PC-9 (cell line): Measurements from ENCODE around the gene DENND5A.

Experiments used
- EZH2 ChIP-seq: fragments of 200-600 bp; sonication (generic); IDR thresholded peaks from 2 replicates; pipeline ENCODE4 v1.8.0; 2017; ENCODE audit warnings: antibody characterized with exemption, low read depth
- TF ChIP-seq, protein P1 (sequence below): fragments of 200-600 bp; sonication (generic); conservative IDR thresholded peaks from 2 replicates; pipeline ENCODE4 v1.6.1; 2017; ENCODE audit warnings: mixed run types, antibody characterized with exemption, mild to moderate bottlenecking, moderate library complexity

GRCh38 chr11:9208726-9209501 lies 56.2 kb downstream of the DENND5A start:
- TF ChIP-seq, protein P1, sequence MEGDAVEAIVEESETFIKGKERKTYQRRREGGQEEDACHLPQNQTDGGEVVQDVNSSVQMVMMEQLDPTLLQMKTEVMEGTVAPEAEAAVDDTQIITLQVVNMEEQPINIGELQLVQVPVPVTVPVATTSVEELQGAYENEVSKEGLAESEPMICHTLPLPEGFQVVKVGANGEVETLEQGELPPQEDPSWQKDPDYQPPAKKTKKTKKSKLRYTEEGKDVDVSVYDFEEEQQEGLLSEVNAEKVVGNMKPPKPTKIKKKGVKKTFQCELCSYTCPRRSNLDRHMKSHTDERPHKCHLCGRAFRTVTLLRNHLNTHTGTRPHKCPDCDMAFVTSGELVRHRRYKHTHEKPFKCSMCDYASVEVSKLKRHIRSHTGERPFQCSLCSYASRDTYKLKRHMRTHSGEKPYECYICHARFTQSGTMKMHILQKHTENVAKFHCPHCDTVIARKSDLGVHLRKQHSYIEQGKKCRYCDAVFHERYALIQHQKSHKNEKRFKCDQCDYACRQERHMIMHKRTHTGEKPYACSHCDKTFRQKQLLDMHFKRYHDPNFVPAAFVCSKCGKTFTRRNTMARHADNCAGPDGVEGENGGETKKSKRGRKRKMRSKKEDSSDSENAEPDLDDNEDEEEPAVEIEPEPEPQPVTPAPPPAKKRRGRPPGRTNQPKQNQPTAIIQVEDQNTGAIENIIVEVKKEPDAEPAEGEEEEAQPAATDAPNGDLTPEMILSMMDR = no peak
- no peak for TF ChIP-seq EZH2
